Measurements from ENCODE around the gene ATP6V1G1. TPM values are rescaled to one million over a fixed set of nuclear protein-coding genes. Genes with fewer than 3 reads are reported as not detected.
A peak's percentile ranks its signal among the peaks of the same experiment; 100 is the strongest.

The ATP6V1G1 gene, protein sequence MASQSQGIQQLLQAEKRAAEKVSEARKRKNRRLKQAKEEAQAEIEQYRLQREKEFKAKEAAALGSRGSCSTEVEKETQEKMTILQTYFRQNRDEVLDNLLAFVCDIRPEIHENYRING
- 162 TPM for polyA plus RNA-seq (2013)

- Histone ChIP-seq H3K27ac (ENCODE audit: insufficient read depth in 1 of 2, low read depth in 1 of 2, low read length in 2 of 2, poor library complexity in 1 of 2, severe bottlenecking in 2 of 2) (peak within 1 kb of the TSS; percentile 98 to 99), H3K27me3 (replicated peaks in 2 of 5; ENCODE audit: control insufficient read depth in 4 of 5, insufficient read depth in 5 of 5, low read length in 4 of 5) (no peaks in the 10 kb centered on the region), H3K4me3 (ENCODE audit: control insufficient read depth in 1 of 7, extremely low read depth in 1 of 7, insufficient read depth in 4 of 7, low read depth in 2 of 7, low read length in 6 of 7) (peak within 1 kb of the TSS; percentile 53 to 98 (median 86)), H3K9me3 (ENCODE audit: control extremely low read depth in 1 of 5, control insufficient read depth in 4 of 5, insufficient read depth in 2 of 5, low read depth in 1 of 5, low read length in 4 of 5) (no peaks in the 10 kb centered on the region), H3K4me1 (ENCODE audit: control extremely low read depth in 1 of 4, control insufficient read depth in 4 of 4, insufficient read depth in 4 of 4, low read length in 3 of 4) (peaks cover 24 to 54% (median 42%) of the 10 kb centered on the region in 4 experiments), H3K36me3 (ENCODE audit: control insufficient read depth in 4 of 4, insufficient read depth in 4 of 4, low read length in 3 of 4) (peaks cover 0 to 1% (median 0%) of the 10 kb centered on the region in 4 experiments)
- 0% methylated on average over 43 of the region's 52 CpGs for WGBS (ENCODE audit: insufficient coverage)
- DNase-seq: peak; percentile 99
- ChIA-PET POLR2A (interaction anchor here (0.5 to 1.3 kb wide), 7 partner anchors 16 to 202 kb away, joined by 3 to 9 read pairs (median 3); no protein-coding TSS in a partner anchor), CTCF (interaction anchor here (0.5 to 1.4 kb wide), 10 partner anchors 11 to 87 kb away, joined by 3 to 7 read pairs (median 3); partner anchors contain the start of gene TMEM268)
Observed at GRCh38 chr9:114587345-114588202, at the start of gene ATP6V1G1. Gene ATP6V1G1 (plus strand): TSS chr9:114587769. CDS start chr9:114587839, 70 bp downstream.

DNA sequence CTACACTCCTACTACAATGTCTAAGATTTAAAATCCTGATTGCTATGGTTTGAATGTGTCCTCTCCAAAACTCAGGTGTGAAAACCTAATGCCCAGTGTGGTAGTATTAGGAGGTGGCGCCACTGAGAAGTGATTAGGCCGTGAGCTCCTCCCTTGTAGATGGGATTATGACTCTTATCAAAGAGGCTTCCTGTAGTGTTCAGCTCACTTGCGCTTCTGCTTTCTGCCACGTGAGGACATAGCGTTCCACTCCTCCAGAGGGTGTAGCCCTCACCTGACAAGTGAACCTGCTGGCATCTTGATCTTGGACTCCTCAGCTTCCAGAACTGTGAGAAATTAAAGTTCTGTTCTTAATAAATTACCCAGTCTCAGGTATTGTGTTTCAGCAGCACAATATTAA is 49.3 kb upstream of the ATP6V1G1 start:
- Histone ChIP-seq H3K9me3 (ENCODE audit: control extremely low read depth in 1 of 5, control insufficient read depth in 4 of 5, insufficient read depth in 2 of 5, low read depth in 1 of 5, low read length in 4 of 5) (no peaks in the 10 kb centered on the region), H3K27ac (ENCODE audit: insufficient read depth in 1 of 2, low read depth in 1 of 2, low read length in 2 of 2, poor library complexity in 1 of 2, severe bottlenecking in 2 of 2) (no peak overlapping the region), H3K4me3 (ENCODE audit: control insufficient read depth in 1 of 7, extremely low read depth in 1 of 7, insufficient read depth in 4 of 7, low read depth in 2 of 7, low read length in 6 of 7) (no peak overlapping the region), H3K27me3 (replicated peaks in 2 of 5; ENCODE audit: control insufficient read depth in 4 of 5, insufficient read depth in 5 of 5, low read length in 4 of 5) (peaks cover 0 to 2% (median 0%) of the 10 kb centered on the region in 5 experiments), H3K36me3 (ENCODE audit: control insufficient read depth in 4 of 4, insufficient read depth in 4 of 4, low read length in 3 of 4) (no peaks in the 10 kb centered on the region), H3K4me1 (ENCODE audit: control extremely low read depth in 1 of 4, control insufficient read depth in 4 of 4, insufficient read depth in 4 of 4, low read length in 3 of 4) (no peaks in the 10 kb centered on the region)
- POLR2A ChIA-PET: no interaction called here
- CTCF ChIA-PET: interaction anchor here (0.6 to 1.9 kb wide), 6 partner anchors 11 to 165 kb away, joined by 3 to 5 read pairs (median 4); no protein-coding TSS in a partner anchor
- peak; percentile 21 to 44 (median 40) for DNase-seq
- WGBS (ENCODE audit: insufficient coverage): 31% methylated on average over 3 of the region's 5 CpGs

GRCh38 chr9:114539701-114540380 is 47.7 kb upstream of the ATP6V1G1 start:
- CTCF ChIA-PET: interaction anchor here (0.7 to 2.3 kb wide), 6 partner anchors 10 to 115 kb away, joined by 3 to 8 read pairs (median 4); no protein-coding TSS in a partner anchor
- Histone ChIP-seq H3K36me3 (ENCODE audit: control insufficient read depth in 4 of 4, insufficient read depth in 4 of 4, low read length in 3 of 4) (no peaks in the 10 kb centered on the region), H3K9me3 (ENCODE audit: control extremely low read depth in 1 of 5, control insufficient read depth in 4 of 5, insufficient read depth in 2 of 5, low read depth in 1 of 5, low read length in 4 of 5) (no peaks in the 10 kb centered on the region), H3K27ac (ENCODE audit: insufficient read depth in 1 of 2, low read depth in 1 of 2, low read length in 2 of 2, poor library complexity in 1 of 2, severe bottlenecking in 2 of 2) (no peak overlapping the region), H3K4me1 (ENCODE audit: control extremely low read depth in 1 of 4, control insufficient read depth in 4 of 4, insufficient read depth in 4 of 4, low read length in 3 of 4) (no peaks in the 10 kb centered on the region), H3K4me3 (ENCODE audit: control insufficient read depth in 1 of 7, extremely low read depth in 1 of 7, insufficient read depth in 4 of 7, low read depth in 2 of 7, low read length in 6 of 7) (no peak overlapping the region), H3K27me3 (replicated peaks in 2 of 5; ENCODE audit: control insufficient read depth in 4 of 5, insufficient read depth in 5 of 5, low read length in 4 of 5) (peaks cover 0 to 2% (median 0%) of the 10 kb centered on the region in 5 experiments)
- WGBS (ENCODE audit: insufficient coverage): 94% methylated on average over 9 of the region's 9 CpGs
- DNase-seq: no peak
- POLR2A ChIA-PET: interaction anchor here (1.3 kb wide), 1 partner anchor 48 kb away, joined by 3 read pairs; the partner anchor contains the start of gene ATP6V1G1

DNA sequence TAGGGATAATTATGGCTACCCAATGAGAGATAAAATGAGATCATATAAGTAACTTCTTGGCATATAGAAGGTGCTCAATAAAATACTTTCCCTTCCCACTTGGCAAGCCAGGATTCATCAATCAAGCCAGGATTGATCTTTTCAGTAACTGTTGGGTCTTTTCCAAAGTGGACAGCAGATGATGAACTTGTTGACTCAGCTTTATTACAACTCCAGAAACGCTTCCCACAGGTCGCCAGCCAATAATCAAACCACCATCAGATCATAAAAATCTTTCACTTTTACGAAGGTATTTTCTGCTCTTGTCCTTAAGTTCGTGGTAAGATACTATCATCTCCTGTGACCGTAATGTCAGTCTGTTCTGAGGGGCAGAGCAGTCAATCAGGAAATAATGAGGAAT is 42.5 kb upstream of the ATP6V1G1 start:
- WGBS (ENCODE audit: insufficient coverage): 92% methylated on average over 5 of the region's 5 CpGs
- CTCF ChIA-PET: interaction anchor here (0.8 kb wide), 1 partner anchor 13 kb away, joined by 3 read pairs; no protein-coding TSS in a partner anchor
- Histone ChIP-seq H3K4me1 (ENCODE audit: control extremely low read depth in 1 of 4, control insufficient read depth in 4 of 4, insufficient read depth in 4 of 4, low read length in 3 of 4) (no peaks in the 10 kb centered on the region), H3K27ac (ENCODE audit: insufficient read depth in 1 of 2, low read depth in 1 of 2, low read length in 2 of 2, poor library complexity in 1 of 2, severe bottlenecking in 2 of 2) (no peak overlapping the region), H3K27me3 (replicated peaks in 2 of 5; ENCODE audit: control insufficient read depth in 4 of 5, insufficient read depth in 5 of 5, low read length in 4 of 5) (peaks cover 0 to 2% (median 0%) of the 10 kb centered on the region in 5 experiments), H3K9me3 (ENCODE audit: control extremely low read depth in 1 of 5, control insufficient read depth in 4 of 5, insufficient read depth in 2 of 5, low read depth in 1 of 5, low read length in 4 of 5) (no peaks in the 10 kb centered on the region), H3K4me3 (ENCODE audit: control insufficient read depth in 1 of 7, extremely low read depth in 1 of 7, insufficient read depth in 4 of 7, low read depth in 2 of 7, low read length in 6 of 7) (no peak overlapping the region), H3K36me3 (ENCODE audit: control insufficient read depth in 4 of 4, insufficient read depth in 4 of 4, low read length in 3 of 4) (no peaks in the 10 kb centered on the region)
- POLR2A ChIA-PET: no interaction called here
- DNase-seq: no peak

- Histone ChIP-seq H3K9me3 (ENCODE audit: control extremely low read depth in 1 of 5, control insufficient read depth in 4 of 5, insufficient read depth in 2 of 5, low read depth in 1 of 5, low read length in 4 of 5) (no peaks in the 10 kb centered on the region), H3K4me1 (ENCODE audit: control extremely low read depth in 1 of 4, control insufficient read depth in 4 of 4, insufficient read depth in 4 of 4, low read length in 3 of 4) (no peaks in the 10 kb centered on the region), H3K27me3 (replicated peaks in 2 of 5; ENCODE audit: control insufficient read depth in 4 of 5, insufficient read depth in 5 of 5, low read length in 4 of 5) (peaks cover 0 to 2% (median 0%) of the 10 kb centered on the region in 5 experiments), H3K4me3 (ENCODE audit: control insufficient read depth in 1 of 7, extremely low read depth in 1 of 7, insufficient read depth in 4 of 7, low read depth in 2 of 7, low read length in 6 of 7) (no peak overlapping the region), H3K36me3 (ENCODE audit: control insufficient read depth in 4 of 4, insufficient read depth in 4 of 4, low read length in 3 of 4) (no peaks in the 10 kb centered on the region), H3K27ac (ENCODE audit: insufficient read depth in 1 of 2, low read depth in 1 of 2, low read length in 2 of 2, poor library complexity in 1 of 2, severe bottlenecking in 2 of 2) (no peak overlapping the region)
- DNase-seq: no peak
- POLR2A ChIA-PET: no interaction called here
- CTCF ChIA-PET: interaction anchor here (1.6 to 2.5 kb wide), 2 partner anchors 31 to 107 kb away, joined by 6 to 8 read pairs; no protein-coding TSS in a partner anchor
Observed at GRCh38 chr9:114546851-114547250, 40.7 kb upstream of the ATP6V1G1 start.

- CTCF ChIA-PET: interaction anchor here (1.3 kb wide), 1 partner anchor 10 kb away, joined by 3 read pairs; no protein-coding TSS in a partner anchor
- H3K36me3 ChIP-seq (ENCODE audit: control insufficient read depth in 4 of 4, insufficient read depth in 4 of 4, low read length in 3 of 4): no peaks in the 10 kb centered on the region
- POLR2A ChIA-PET: no interaction called here
- H3K9me3 ChIP-seq (ENCODE audit: control extremely low read depth in 1 of 5, control insufficient read depth in 4 of 5, insufficient read depth in 2 of 5, low read depth in 1 of 5, low read length in 4 of 5): no peaks in the 10 kb centered on the region
- H3K27me3 ChIP-seq (replicated peaks in 2 of 5; ENCODE audit: control insufficient read depth in 4 of 5, insufficient read depth in 5 of 5, low read length in 4 of 5): peaks cover 0 to 2% (median 0%) of the 10 kb centered on the region in 5 experiments
- WGBS (ENCODE audit: insufficient coverage): 79% methylated on average over 8 of the region's 9 CpGs
- H3K4me3 ChIP-seq (ENCODE audit: control insufficient read depth in 1 of 7, extremely low read depth in 1 of 7, insufficient read depth in 4 of 7, low read depth in 2 of 7, low read length in 6 of 7): no peak overlapping the region
- H3K27ac ChIP-seq (ENCODE audit: insufficient read depth in 1 of 2, low read depth in 1 of 2, low read length in 2 of 2, poor library complexity in 1 of 2, severe bottlenecking in 2 of 2): no peak overlapping the region
- no peaks in the 10 kb centered on the region for H3K4me1 ChIP-seq (ENCODE audit: control extremely low read depth in 1 of 4, control insufficient read depth in 4 of 4, insufficient read depth in 4 of 4, low read length in 3 of 4)
- DNase-seq: peak in 2 of 3 donors; percentile 16 to 18
Observed at GRCh38 chr9:114549697-114550330, 37.8 kb upstream of the ATP6V1G1 start.

Data from common myeloid progenitor, CD34-positive (primary cell).